ENCODE results near the gene MUC20.
"Not testable (repeated sequence)": the region's sequence is repeated elsewhere in the genome, so short reads cannot be mapped to it uniquely, and the experiment has no call there.

The MUC20 gene

GRCh38 chr3:195729476-195730251, 8.9 kb downstream of the MUC20 start:
- DNase-seq = no peak

DNA sequence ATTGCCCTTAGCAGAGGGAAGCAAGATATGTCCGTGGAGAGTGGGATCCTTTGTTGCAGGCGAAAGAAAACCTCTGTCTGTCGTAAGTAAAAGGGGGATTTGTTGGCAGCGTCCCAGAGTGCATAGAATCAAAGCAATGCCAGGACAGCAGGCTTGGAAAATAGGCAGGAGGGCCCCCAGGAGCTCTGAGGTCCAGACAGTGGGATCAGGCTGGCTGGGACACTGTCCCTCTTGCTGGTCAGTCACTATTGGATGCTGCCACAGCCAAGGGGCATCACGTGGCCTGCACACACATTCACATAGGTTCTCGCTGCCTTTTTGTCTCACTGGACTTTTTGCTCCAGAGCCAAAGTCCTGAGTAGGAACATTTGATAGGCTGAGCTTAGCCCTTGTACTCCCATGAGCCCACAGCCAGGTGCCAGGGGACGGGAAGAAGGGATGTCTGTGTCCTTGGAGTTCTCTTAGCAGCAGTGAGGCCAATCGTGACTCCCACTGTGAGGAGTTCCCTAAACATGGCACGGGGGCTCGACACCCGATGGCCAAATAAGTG, 10.7 kb downstream of the MUC20 start:
- DNase-seq = no peak

- no peak for DNase-seq
These were observed 12.2 kb downstream of the MUC20 start for GRCh38 chr3:195732940-195733339.

DNA sequence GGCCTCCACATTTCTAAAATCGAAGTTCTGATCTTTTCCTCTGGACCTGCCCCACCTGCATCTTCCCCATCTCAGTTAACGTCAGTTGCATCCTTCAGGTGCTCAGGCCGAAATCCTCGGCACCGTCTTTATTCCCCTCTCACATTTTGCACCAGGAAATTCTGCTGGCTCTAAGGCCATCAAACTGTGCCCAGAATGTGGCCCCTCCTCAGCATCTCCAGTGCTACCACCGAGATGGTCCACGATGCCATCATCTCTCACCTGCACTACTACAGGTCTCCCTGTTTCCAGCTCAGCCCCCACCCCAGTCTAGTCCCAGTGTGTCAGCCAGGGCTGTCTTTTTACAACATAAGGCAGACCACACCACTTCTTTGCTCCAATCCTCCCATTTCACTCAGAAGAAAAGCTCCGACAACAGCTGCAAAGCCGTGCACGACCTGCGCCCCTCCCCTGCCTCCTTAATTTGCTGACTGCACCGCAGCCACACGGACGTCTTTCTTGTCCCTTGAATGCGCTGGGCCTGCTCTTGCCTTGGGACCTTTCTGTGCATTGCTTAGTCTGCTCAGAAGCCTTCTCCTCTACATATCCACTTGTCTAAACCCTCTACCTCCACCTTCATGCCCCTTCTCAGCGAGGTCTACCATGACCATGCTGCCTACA, 14.4 kb downstream of the MUC20 start:
- no peak for DNase-seq

GRCh38 chr3:195736866-195737490, 16.2 kb downstream of the MUC20 start:
- no peak for DNase-seq

DNA sequence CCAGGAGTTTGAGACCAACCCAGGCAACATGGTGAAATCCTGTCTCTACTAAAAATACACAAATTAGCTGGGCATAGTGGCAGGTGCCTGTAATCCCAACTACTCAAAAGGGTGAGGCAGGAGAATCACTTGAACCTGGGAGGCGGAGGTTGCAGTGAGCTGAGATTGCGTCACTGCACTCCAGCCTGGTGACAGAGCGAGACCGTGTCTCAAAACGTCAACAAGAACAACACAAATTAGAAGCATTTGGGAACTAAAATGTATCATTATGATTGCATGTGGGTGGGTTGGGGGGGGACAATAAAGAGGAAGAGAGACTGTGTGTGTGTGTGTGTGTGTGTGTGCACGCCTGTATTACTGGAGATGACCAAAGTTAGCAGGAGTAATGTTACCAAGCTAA, 17.0 kb downstream of the MUC20 start:
- not testable (repeated sequence) for DNase-seq

DNA sequence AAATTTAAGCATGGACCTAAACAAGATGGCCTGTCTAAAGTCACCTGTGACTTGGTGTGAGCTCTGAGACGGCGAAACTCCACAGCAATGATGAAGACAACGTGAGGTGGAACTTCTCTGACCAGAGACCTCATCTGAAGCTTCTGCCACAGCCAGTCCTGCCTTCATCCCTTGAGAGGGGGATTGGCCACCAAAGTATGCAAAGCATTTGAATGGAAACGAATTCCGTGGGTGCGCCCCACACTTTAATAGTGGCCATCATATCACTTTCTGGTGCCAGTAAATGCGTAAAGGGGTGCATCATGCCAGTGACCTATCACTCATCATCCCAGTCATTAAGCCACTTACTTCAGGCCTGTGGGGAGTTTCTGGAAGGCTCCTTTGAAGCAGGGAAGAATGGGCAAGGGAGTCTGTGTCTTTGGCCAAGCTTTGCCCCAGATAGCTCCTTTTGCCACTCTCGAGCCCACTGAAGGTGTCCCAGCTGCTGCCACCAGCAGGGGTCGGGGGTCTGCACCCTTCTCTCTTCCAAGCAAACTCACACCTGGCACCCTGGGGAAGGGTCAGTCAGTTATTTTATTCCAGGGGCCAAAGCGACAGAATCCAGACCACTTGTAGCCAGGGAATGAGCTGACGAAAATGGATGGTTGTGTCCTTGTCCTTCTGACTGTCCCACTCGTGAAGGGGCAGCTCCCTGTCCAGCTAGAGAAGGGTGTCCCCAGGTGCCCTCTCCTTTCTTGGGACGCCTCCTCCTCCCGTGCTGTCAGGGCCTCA, 17.7 kb downstream of the MUC20 start:
- no peak for DNase-seq

DNA sequence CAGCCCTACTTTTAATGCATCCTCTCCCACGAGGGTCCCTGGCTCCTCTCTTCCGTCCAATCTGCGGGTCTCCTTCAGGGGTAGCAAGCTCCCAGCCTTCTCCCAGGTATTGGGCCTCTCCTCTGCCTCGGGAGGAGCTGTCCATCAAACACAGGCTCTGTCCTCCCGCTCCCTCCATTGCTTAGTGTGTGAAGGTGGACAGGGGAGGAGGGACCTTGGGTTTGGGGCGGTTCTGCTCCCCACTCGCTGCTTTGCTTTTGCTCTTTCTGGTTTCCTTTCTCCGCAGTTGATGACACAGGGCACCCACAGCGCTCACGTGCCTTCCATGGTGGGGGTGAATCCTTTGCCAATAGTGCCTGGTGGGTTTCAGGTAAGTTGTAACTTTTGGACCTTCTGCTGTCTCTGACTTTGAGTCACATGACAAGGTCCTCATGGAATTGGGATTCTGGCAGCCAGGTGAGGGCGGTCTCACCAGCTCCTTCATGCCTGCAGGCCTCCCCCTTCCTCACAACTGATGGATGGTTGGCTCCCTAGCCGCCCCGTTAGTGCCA, 18.9 kb downstream of the MUC20 start:
- no peak for DNase-seq

- no peak for DNase-seq
These were observed 23.7 kb downstream of the MUC20 start for GRCh38 chr3:195744437-195744836.

DNA sequence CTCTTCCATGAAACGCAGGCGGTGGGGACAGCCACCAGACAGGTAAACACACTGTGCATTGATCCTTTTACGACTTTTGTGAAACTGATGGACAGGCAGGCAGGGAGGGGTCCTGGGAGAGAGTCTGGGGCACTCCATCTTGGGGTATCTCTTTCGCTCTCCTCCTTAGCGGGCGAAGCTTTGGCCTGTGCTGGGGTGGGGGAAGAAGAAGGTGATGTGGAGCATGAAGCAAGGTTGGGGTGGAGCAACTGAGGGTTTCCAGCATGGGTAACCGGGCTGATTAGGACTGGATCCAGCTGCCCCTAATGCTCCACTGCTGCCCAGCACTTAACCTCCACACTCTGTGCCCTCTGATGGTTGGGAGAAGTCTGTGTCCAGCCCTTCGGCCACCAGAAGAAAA, 25.6 kb downstream of the MUC20 start:
- DNase-seq = no peak

- no peak for DNase-seq
These were observed 26.0 kb downstream of the MUC20 start for GRCh38 chr3:195746751-195747150.

- DNase-seq = no peak
These were observed 27.9 kb downstream of the MUC20 start for GRCh38 chr3:195748661-195749060.

- not testable (repeated sequence) for DNase-seq
These were observed 28.3 kb downstream of the MUC20 start for GRCh38 chr3:195749101-195749500.

GRCh38 chr3:195750797-195751520, 30.2 kb downstream of the MUC20 start:
- DNase-seq = no peak

GRCh38 chr3:195751560-195751959, 30.8 kb downstream of the MUC20 start:
- no peak for DNase-seq

DNA sequence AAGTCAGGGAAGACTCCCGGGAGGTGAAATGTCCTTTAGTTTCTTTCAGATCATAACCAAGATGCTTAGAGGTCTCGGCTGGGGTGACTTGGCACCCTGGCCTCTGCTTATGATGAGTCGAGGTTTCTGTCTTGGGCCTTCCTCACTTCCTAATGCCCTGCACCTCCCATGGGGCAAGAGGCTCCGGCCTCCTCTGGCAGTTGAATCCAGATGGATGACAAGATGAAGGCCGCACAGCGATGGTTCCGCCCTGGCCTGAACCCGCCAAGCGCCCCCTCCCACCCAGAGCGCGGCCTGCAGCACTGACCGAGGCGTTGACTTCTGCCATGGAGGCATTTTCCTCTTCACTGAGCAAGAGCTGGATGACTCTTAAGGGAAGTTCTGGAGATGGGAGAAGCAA, 31.3 kb downstream of the MUC20 start:
- DNase-seq = no peak

- DNase-seq = no peak
These were observed 32.0 kb downstream of the MUC20 start for GRCh38 chr3:195752546-195753331.

DNA sequence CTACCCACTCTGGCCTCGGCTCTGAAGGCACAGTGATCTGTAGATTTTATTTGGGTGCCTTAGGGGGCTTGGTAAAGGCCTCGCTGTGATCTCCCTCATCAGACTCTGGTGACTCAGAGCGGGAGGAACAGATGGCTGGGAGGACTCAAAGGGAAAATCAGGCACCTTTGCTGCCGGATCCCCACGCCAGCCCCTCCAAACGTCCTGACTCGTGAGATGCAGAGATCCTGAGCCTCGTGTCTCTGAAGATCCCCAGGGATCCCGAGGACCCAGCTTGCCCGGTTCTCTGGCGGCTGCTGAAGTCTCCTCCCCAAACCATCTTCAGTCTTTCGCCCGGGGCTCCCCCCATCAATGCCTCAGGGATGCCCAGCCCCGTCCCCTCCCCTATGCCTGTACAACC, 32.8 kb downstream of the MUC20 start:
- no peak for DNase-seq

GRCh38 chr3:195754141-195754540, 33.4 kb downstream of the MUC20 start:
- no peak for DNase-seq

- no peak for DNase-seq
These were observed 34.1 kb downstream of the MUC20 start for GRCh38 chr3:195754906-195755305.

DNA sequence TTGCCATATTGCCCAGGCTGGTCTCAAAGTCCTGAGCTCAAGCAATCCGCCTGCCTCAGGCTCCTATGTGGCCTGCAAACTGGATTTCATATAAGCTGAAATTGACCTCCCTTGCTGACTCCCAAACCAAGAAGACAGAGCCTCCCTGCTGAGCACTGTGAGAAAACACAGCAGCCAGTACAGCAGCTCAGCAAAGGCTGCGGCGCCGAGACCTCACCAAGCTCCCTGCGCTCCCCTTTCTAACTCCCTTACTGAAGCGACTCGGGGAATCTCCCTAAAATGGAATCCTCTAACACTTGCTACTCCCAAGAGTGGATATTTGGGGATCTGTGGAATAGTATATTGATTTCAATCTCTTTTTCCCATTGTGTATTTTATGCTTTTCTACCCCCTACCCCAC, 34.6 kb downstream of the MUC20 start:
- DNase-seq = no peak

Data from fibroblast of skin of back (primary cell).